Suprapubic skin (tissue), 3 donors: Measurements from ENCODE around the gene FKBP5.

Experiments
- CTCF ChIP-seq, 2 donors: fragments of 200-600 bp in 1 of 2; fragments of 450-650 bp in 1 of 2; sonication (generic) in 1 of 2; IDR thresholded peaks; one replicate each; pipeline ENCODE4 v1.5.1; 2016 to 2019; ENCODE audit warnings: antibody characterized with exemption in 2 of 2, mild to moderate bottlenecking in 1 of 2, moderate library complexity in 1 of 2
- EP300 ChIP-seq: sonication (generic); formaldehyde crosslinking; IDR thresholded peaks from one replicate; pipeline ENCODE4 v1.6.1; 2017; ENCODE audit warnings: antibody characterized with exemption
- POLR2A ChIP-seq, 2 donors: fragments of 450-650 bp; IDR thresholded peaks; one replicate each; pipeline ENCODE4 v1.6.1; 2017; ENCODE audit warnings: antibody characterized with exemption in 2 of 2, mild to moderate bottlenecking in 2 of 2, moderate library complexity in 2 of 2

- no peak for TF ChIP-seq CTCF (IDR thresholded peaks at IDR 0.05)
- TF ChIP-seq EP300, result no peak
- no peak for TF ChIP-seq POLR2A (IDR thresholded peaks at IDR 0.05)
Observed at GRCh38 chr6:35647400-35647799, 41.3 kb downstream of the FKBP5 start.
